Glomerular visceral epithelial cell (primary cell): Measurements from ENCODE around the gene DUSP11.
"Not testable (repeated sequence)": the region's sequence is repeated elsewhere in the genome, so short reads cannot be mapped to it uniquely, and the experiment has no call there.

Experiments
- DNase-seq: peaks from one replicate; pipeline ENCODE4 v3.0.0-alpha.2; 2016; ENCODE audit errors: extremely low spot score

DUSP11 gene

GRCh38 chr2:73717695-73718094 lies 62.2 kb downstream of the DUSP11 start:
- not testable (repeated sequence) for DNase-seq

GRCh38 chr2:73717251-73717606 lies 62.7 kb downstream of the DUSP11 start:
- DNase-seq, result no peak

- no peak for DNase-seq
Observed at GRCh38 chr2:73716543-73717250, 63.2 kb downstream of the DUSP11 start.

GRCh38 chr2:73714091-73714490 lies 65.8 kb downstream of the DUSP11 start:
- DNase-seq, result no peak
